Activated CD8-positive, alpha-beta T cell treated with anti-CD3 and anti-CD28 coated beads, Interleukin-2, amount 10 ng/mL, durations not matched to agents 7 days and 5 days (primary cell): ENCODE measurements around the gene YARS2. TPM values are rescaled to one million over a fixed set of nuclear protein-coding genes. Genes with fewer than 3 reads are reported as not detected.
A peak's percentile ranks its signal among the peaks of the same experiment; 100 is the strongest.
"Not testable (repeated sequence)": the region's sequence is repeated elsewhere in the genome, so short reads cannot be mapped to it uniquely, and the experiment has no call there.

ENCODE experiments used
- ATAC-seq: fragments of 150-1000 bp; cut with Tn5 transposase; one replicate; pipeline ENCODE4 v1.10.0; 2021; ENCODE audit warnings: moderate library complexity
- CTCF ChIA-PET: fragments of 350-600 bp; sonication (Branson Sonifier 250); formaldehyde crosslinking; loops from one replicate; lab custom pipeline; 2021; ENCODE audit warnings: antibody characterized with exemption; lab: Charles Lee
- POLR2A ChIA-PET: fragments of 350-600 bp; sonication (Branson Sonifier 250); formaldehyde crosslinking; loops from one replicate; lab custom pipeline; 2021; ENCODE audit warnings: antibody characterized with exemption; lab: Charles Lee
- DNase-seq: peaks from one replicate; pipeline ENCODE4 v3.0.0-alpha.2; 2020
- H3K27ac Mint-ChIP-seq: one replicate; pipeline ENCODE4 v1.8.0; 2021; ENCODE audit warnings: mild to moderate bottlenecking, mixed read lengths
- H3K27me3 Mint-ChIP-seq: one replicate; pipeline ENCODE4 v1.8.0; 2021; ENCODE audit warnings: low read depth, mixed read lengths
- H3K36me3 Mint-ChIP-seq: one replicate; pipeline ENCODE4 v1.8.0; 2021; ENCODE audit warnings: low read depth, mixed read lengths
- H3K4me1 Mint-ChIP-seq: one replicate; pipeline ENCODE4 v1.8.0; 2021; ENCODE audit warnings: low read depth, mixed read lengths
- H3K4me3 Mint-ChIP-seq: one replicate; pipeline ENCODE4 v1.8.0; 2021; ENCODE audit warnings: mild to moderate bottlenecking, mixed read lengths
- H3K9me3 Mint-ChIP-seq: one replicate; pipeline ENCODE4 v1.8.0; 2022; ENCODE audit warnings: mixed read lengths; ENCODE audit not compliant: insufficient read depth
- total RNA-seq, 2 experiments: library from RNA; stranded (reverse); gene quantifications; one replicate each; pipeline ENCODE4 v1.2.3, GENCODE V29; 2021

The YARS2 gene
- total RNA-seq, 2 experiments from 2014 or later = 19.4 to 20.2 TPM

DNA sequence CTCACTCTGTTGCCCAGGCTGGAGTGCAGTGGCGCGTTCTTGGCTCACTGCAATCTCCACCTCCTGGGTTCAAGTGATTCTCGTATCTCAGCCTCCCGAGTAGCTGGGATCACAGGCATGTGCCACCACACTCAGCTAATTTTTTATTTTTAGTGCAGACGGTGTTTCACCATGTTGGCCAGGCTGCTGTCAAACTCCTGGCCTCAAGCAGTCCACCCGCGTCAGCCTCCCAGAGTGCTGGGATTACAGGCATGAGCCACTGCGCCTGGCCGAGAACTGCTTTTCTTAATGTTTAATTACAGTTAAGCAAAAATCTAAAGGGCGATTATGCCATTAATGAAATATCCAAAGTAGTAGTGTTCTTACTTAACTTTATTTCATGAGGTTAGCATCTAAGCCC lies 13.6 kb downstream of the YARS2 start:
- CTCF ChIA-PET = interaction anchor here (0.8 to 4.0 kb wide), 2 partner anchors 13 to 1280 kb away, joined by 4 to 21 read pairs; partner anchors contain the start of genes ALG10 and YARS2
- peaks cover 55% of the 10 kb centered on the region for H3K36me3 Mint-ChIP-seq
- POLR2A ChIA-PET = no interaction called here
- H3K4me3 Mint-ChIP-seq = no peak overlapping the region
- no peaks in the 10 kb centered on the region for H3K27me3 Mint-ChIP-seq
- H3K27ac Mint-ChIP-seq = no peak overlapping the region
- H3K9me3 Mint-ChIP-seq = no peaks in the 10 kb centered on the region
- DNase-seq (no peak), ATAC-seq (no peak)
- H3K4me1 Mint-ChIP-seq = no peaks in the 10 kb centered on the region

DNA sequence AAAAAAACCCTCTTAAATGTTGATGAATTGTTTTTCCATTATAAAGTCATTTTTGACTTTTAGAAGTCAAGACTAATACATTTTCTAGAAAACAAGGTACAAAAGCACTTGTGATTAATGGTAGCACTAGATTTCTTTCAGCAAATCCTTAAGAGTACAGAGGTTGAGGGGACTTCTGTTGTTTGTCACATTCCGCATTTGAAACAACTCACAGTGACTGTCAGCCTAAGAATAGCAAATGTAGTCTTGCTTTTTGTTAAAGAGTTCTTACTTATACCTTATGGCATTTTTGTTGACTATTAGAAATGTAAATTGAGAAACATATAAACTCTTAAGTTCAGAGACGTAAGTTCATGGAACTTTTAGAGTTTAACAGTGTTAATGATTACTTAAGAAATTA lies 16.4 kb downstream of the YARS2 start:
- no peak overlapping the region for H3K4me3 Mint-ChIP-seq
- ChIA-PET POLR2A (no interaction called here), CTCF (no interaction called here)
- no peaks in the 10 kb centered on the region for H3K4me1 Mint-ChIP-seq
- DNase-seq (no peak), ATAC-seq (no peak)
- no peak overlapping the region for H3K27ac Mint-ChIP-seq
- H3K27me3 Mint-ChIP-seq = no peaks in the 10 kb centered on the region
- H3K36me3 Mint-ChIP-seq = peaks cover 49% of the 10 kb centered on the region
- H3K9me3 Mint-ChIP-seq = no peaks in the 10 kb centered on the region

DNA sequence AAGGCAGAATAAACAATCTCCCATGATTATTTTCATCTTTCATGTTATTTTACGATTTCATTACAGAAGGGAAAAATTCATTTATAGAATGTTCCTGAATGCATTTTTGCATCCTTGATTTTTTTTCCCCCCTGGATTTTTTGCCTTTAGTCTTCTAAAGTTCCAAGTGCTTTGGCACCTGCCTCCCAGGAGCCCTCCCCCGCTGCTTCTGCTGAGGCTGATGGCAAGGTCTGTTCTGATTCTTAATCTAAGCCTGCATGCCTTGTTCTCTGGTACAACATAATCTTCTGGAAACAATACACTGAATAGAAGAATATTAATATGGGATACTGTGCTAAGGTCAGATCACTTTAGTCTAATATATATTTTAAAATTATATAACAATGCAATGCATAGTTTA lies 18.0 kb downstream of the YARS2 start:
- ATAC-seq = no peak

DNA sequence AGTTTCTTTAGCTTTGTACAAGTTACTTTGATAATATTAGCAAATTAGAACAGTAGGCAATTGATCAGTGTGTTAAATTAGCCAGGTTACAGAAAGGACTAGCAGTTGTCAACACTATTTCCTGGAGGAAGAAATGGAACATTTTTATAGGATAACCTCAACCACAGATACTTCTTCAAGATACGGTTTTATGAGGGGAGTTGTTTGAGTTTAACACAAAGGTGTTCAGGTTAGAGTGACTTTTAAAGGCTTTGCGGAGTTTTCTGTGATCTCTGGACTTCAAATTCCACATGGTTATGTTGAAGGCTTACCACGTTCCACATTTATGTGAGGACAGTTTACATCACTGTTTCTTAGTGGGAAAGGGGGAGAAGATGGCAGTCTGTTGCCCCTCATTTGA lies 19.3 kb downstream of the YARS2 start:
- no peaks in the 10 kb centered on the region for H3K9me3 Mint-ChIP-seq
- ChIA-PET CTCF (interaction anchor here (1.2 to 1.3 kb wide), 3 partner anchors 12 to 64 kb away, joined by 3 to 5 read pairs (median 4); partner anchors contain the start of gene YARS2), POLR2A (interaction anchor here (1.0 kb wide), 1 partner anchor 19 kb away, joined by 4 read pairs; the partner anchor contains the start of gene YARS2)
- ATAC-seq = no peak
- peaks cover 41% of the 10 kb centered on the region for H3K36me3 Mint-ChIP-seq
- no peak overlapping the region for H3K4me3 Mint-ChIP-seq
- H3K27me3 Mint-ChIP-seq = no peaks in the 10 kb centered on the region
- no peak for DNase-seq
- H3K27ac Mint-ChIP-seq = no peak overlapping the region
- H3K4me1 Mint-ChIP-seq = no peaks in the 10 kb centered on the region

More for the DNA sequence above, 18.0 kb downstream of the YARS2 start:
- POLR2A ChIA-PET = no interaction called here
- Mint-ChIP-seq H3K9me3 (no peaks in the 10 kb centered on the region), H3K4me1 (no peaks in the 10 kb centered on the region), H3K27ac (no peak overlapping the region), H3K4me3 (no peak overlapping the region), H3K27me3 (no peaks in the 10 kb centered on the region), H3K36me3 (peaks cover 44% of the 10 kb centered on the region)
- DNase-seq = no peak
- CTCF ChIA-PET = interaction anchor here (1.2 kb wide), 1 partner anchor 13 kb away, joined by 4 read pairs; no protein-coding TSS in a partner anchor

DNA sequence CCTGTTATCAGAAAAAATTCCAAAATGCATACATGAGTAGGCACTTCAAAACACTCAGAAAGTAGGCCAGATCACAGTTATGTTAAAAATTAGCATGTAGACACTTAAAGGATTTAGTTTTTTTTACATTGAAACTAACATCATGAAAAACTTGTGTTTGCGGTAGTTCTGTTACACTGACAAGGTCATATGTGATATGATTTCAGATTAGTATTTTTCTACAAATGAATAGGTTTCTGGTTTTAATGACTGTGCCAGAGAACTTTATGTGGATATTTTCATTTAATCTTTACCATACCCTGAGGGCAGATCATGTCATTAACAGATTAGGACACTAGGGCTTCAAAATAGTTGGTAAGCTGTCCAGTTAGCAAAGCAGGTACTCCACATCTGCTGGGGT lies 20.7 kb downstream of the YARS2 start:
- ChIA-PET POLR2A (no interaction called here), CTCF (interaction anchor here (1.5 kb wide), 1 partner anchor 20 kb away, joined by 4 read pairs; no protein-coding TSS in a partner anchor)
- no peaks in the 10 kb centered on the region for H3K4me1 Mint-ChIP-seq
- no peak for ATAC-seq
- no peak overlapping the region for H3K4me3 Mint-ChIP-seq
- no peak overlapping the region for H3K27ac Mint-ChIP-seq
- H3K36me3 Mint-ChIP-seq = peaks cover 40% of the 10 kb centered on the region
- no peak for DNase-seq
- H3K9me3 Mint-ChIP-seq = no peaks in the 10 kb centered on the region
- H3K27me3 Mint-ChIP-seq = no peaks in the 10 kb centered on the region

DNA sequence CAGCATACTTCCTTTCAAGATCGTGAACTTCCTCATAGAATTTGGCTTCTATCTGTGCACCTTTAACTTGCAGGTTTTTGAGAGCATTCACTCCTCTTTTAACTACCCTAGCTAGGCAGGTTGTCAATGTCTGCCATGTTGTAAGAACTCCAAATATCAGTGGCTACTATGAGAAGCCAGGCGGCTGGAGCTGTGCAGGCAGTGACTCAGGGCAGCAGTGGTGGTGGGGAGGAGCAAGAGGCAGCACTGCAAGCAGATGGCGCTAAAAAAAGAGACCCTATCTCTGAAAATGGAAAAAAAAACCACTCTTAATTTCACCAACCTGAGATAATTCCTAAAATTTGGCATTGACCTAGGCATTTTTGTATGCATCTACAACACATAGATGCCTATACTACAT lies 28.5 kb downstream of the YARS2 start:
- ChIA-PET CTCF (no interaction called here), POLR2A (no interaction called here)
- H3K27me3 Mint-ChIP-seq = no peaks in the 10 kb centered on the region
- no peak overlapping the region for H3K4me3 Mint-ChIP-seq
- no peaks in the 10 kb centered on the region for H3K9me3 Mint-ChIP-seq
- H3K27ac Mint-ChIP-seq = no peak overlapping the region
- H3K4me1 Mint-ChIP-seq = no peaks in the 10 kb centered on the region
- no peak for ATAC-seq
- peaks cover 33% of the 10 kb centered on the region for H3K36me3 Mint-ChIP-seq
- DNase-seq = no peak

DNA sequence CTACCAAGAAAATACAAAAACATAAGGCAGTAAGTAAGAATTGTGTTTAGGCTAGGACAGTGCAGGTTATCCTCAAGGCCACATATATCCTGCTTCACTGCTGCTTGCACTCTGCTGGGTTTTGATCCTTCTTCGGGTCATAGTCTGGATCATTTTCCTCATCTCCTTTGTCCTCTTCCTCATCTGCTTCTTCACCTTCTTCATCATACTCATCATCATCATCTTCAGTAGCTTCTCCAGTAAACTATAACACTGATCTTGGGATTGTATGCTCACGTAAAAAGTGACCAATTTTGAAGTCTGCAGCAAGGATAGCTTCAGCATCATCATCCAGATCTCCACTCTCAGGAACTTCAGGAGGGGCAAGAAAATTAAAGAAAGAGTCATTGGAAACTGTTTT lies 29.4 kb downstream of the YARS2 start:
- Mint-ChIP-seq H3K4me1 (no peaks in the 10 kb centered on the region), H3K27ac (no peak overlapping the region), H3K36me3 (peaks cover 31% of the 10 kb centered on the region), H3K9me3 (no peaks in the 10 kb centered on the region), H3K27me3 (no peaks in the 10 kb centered on the region), H3K4me3 (no peak overlapping the region)
- ChIA-PET POLR2A (no interaction called here), CTCF (no interaction called here)
- DNase-seq (no peak), ATAC-seq (no peak)

DNA sequence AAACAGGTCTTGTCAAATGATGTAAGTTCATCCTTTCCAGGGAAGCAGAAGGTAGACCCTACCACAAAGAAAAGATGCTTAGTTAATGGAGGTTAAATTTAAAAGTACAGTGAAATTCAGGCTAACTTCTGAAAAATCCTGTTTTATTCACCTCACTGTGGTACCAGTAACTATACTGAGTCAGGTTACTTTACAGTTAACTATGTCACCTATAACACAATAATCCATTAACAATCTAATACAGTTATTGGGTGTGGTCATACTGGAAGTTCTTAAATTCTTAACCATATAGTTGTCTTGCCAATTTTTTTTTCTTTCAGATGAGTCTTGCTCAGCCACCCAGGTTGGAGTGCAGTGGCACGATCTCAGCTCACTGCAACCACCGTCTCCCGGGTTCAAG lies 30.4 kb downstream of the YARS2 start:
- H3K27ac Mint-ChIP-seq, H3K27me3 Mint-ChIP-seq, H3K9me3 Mint-ChIP-seq, H3K4me1 Mint-ChIP-seq, H3K4me3 Mint-ChIP-seq, DNase-seq, ATAC-seq: not testable (repeated sequence)
- CTCF ChIA-PET = interaction anchor here (1.2 to 1.5 kb wide), 2 partner anchors 12 to 30 kb away, joined by 4 to 5 read pairs; partner anchors contain the start of gene YARS2
- peaks cover 32% of the 10 kb centered on the region for H3K36me3 Mint-ChIP-seq
- POLR2A ChIA-PET = interaction anchor here (0.7 kb wide), 1 partner anchor 1477 kb away, joined by 3 read pairs; no protein-coding TSS in a partner anchor

DNA sequence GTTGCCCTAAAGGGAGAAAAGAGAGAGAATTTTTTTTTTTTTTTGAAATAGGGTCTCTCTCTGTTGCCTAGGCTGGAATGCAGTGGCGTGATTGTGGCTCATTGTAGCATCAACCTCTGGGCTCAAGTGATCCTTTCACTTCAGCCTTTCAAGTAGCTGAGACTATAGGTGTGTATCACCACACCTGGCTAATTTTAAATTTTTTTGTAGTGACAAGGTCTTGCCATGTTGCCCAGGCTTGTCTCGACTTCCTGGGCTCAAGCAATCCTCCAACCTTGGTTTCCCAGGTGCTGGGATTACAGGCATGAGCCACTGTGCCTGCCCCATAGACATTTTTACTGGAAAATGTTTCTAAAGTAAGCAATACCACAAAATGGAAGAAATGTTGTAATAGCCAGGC lies 36.8 kb downstream of the YARS2 start:
- POLR2A ChIA-PET = no interaction called here
- Mint-ChIP-seq H3K36me3 (peaks cover 24% of the 10 kb centered on the region), H3K27ac (no peak overlapping the region), H3K9me3 (no peaks in the 10 kb centered on the region), H3K4me3 (no peak overlapping the region), H3K27me3 (no peaks in the 10 kb centered on the region), H3K4me1 (no peaks in the 10 kb centered on the region)
- CTCF ChIA-PET = no interaction called here
- ATAC-seq (no peak), DNase-seq (no peak)

DNA sequence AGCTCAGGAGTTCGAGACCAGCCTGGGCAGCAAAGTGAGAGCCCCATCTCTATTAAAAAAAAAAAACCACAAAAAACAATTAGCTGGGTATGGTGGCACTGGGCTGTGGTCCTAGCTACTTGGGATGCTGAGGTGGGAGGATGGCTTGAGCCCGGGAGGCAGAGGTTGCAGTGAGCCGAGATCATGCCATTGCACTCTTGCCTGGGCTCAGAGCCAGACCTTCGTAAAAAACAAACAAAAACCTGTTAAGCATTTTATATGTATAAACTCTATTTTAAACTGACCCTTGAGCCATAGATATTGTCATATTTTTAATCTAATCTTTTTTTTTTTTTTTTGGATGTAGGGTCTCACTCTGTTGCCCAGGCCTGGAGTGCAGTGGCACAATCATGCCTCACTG lies 40.9 kb downstream of the YARS2 start:
- no peak for ATAC-seq
- H3K27me3 Mint-ChIP-seq = no peaks in the 10 kb centered on the region
- peaks cover 27% of the 10 kb centered on the region for H3K36me3 Mint-ChIP-seq
- H3K4me3 Mint-ChIP-seq = no peak overlapping the region
- ChIA-PET POLR2A (no interaction called here), CTCF (no interaction called here)
- H3K27ac Mint-ChIP-seq = no peak overlapping the region
- H3K4me1 Mint-ChIP-seq = no peaks in the 10 kb centered on the region
- no peaks in the 10 kb centered on the region for H3K9me3 Mint-ChIP-seq
- DNase-seq = no peak

DNA sequence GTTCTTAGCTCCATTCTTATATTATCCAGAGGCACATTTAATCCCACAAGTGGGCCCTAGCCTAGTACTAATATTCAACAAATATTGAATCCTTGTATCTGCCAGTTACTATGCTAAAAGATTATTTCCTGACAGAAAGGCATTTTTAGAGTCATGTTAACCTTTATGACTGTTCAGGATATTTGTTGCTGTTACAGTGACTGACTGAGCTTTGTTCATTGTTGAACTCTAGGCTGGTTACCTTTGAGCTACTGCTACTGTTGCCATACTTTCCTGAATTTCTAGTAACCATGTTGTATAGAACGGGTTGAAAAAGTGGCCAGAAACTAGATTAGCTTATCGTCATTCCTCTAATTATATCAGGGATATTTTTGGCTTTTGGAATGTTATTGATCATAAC lies 46.8 kb downstream of the YARS2 start:
- ChIA-PET CTCF (interaction anchor here (2.2 kb wide), 1 partner anchor 46 kb away, joined by 10 read pairs; the partner anchor contains the start of gene YARS2), POLR2A (no interaction called here)
- DNase-seq = no peak
- ATAC-seq = no peak
- no peaks in the 10 kb centered on the region for H3K9me3 Mint-ChIP-seq
- peaks cover 37% of the 10 kb centered on the region for H3K36me3 Mint-ChIP-seq
- H3K4me3 Mint-ChIP-seq = no peak overlapping the region
- H3K27me3 Mint-ChIP-seq = no peaks in the 10 kb centered on the region
- H3K4me1 Mint-ChIP-seq = peaks cover 16% of the 10 kb centered on the region
- H3K27ac Mint-ChIP-seq = no peak overlapping the region

DNA sequence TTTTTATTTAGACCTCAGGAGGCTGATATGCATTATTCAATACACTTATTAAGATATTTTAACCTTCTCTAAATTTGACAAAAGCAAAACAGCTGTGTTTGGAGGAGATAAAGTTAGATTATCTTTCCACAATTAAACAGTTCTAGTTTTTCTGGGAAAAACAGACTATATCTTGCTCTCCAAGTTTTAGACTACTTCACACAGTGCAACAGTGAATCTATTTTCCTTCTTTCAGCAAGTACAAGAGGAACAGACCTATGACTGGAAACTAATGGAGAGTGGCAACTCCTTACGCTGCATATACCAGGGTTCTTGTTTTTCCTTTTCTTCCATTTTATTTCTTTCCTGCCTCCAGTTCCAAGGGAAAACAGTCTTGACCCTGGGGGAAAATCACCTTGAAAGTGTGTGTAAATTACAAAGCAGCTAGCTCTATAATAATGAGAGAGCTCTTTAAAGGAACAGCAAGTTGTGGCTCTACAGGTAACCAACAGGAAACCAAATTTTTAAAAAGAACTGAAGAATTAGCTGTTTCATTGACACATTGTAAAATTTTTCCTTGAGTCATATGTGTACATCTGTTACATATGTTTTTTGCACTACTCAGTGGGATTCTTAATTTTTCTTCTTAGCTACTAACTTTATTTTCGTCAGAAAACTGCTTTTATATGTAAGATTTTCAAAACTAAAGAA lies 49.2 kb downstream of the YARS2 start:
- ChIA-PET POLR2A (no interaction called here), CTCF (interaction anchor here (0.8 to 1.5 kb wide), 5 partner anchors 16 to 252 kb away, joined by 3 to 6 read pairs (median 5); partner anchors contain the start of gene YARS2)
- Mint-ChIP-seq H3K4me1 (peaks cover 21% of the 10 kb centered on the region), H3K36me3 (peaks cover 30% of the 10 kb centered on the region), H3K27me3 (no peaks in the 10 kb centered on the region), H3K9me3 (no peaks in the 10 kb centered on the region), H3K27ac (peak overlapping the region; percentile 57), H3K4me3 (no peak overlapping the region)
- DNase-seq = no peak
- ATAC-seq = peak; percentile 60
